CD4-positive, alpha-beta T cell treated with Interferon gamma for 1 hour (primary cell): ENCODE results near the gene ZP2.
"Not testable (repeated sequence)": the region's sequence is repeated elsewhere in the genome, so short reads cannot be mapped to it uniquely, and the experiment has no call there.

Experiments
- DNase-seq: peaks from one replicate; pipeline ENCODE4 v3.0.0-alpha.2; 2020

ZP2 gene

DNA sequence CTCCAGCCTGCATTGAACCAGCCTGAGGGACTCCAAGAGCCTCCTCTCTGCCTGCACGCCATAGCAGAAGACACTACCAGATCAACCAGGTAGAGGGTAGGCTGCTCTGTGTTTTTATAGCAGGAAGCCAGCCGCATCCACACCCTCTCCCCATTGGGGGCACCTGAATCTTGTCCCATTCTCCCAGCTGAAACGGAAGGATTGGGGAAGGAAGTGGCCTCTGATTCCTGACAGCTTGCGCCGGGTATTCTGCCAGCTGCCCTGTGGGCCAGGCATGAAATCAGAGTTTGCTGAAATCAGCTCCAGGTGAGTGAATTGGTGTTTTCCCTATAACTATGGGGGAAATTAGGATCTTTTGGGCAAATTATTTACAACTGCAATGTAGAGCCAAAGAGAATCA is at the start of gene ZP2:
Gene ZP2 (minus strand): TSS at position 89 of the 400 bp plus-strand sequence. CDS start 27 bp downstream, at position 62.
- no peak for DNase-seq

DNA sequence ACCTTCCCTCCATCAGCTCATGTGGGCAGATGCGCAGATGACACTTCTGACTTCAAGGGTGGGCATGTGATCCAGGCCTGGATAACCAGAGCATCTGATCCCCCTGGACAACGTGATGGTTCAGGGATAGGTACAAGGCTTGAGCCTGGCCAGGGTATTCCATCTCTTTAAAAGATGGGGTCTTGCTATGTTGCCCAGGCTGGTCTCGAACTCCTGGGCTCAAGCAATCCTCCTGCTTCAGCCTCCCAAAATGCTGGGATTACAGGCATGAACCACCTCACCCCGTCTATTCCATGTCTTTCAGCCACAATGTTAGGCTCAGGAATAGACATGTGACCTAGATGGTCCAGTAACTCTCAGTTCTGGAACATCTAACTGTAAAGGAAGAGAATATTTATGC is 45.9 kb upstream of the ZP2 start:
- no peak for DNase-seq

DNA sequence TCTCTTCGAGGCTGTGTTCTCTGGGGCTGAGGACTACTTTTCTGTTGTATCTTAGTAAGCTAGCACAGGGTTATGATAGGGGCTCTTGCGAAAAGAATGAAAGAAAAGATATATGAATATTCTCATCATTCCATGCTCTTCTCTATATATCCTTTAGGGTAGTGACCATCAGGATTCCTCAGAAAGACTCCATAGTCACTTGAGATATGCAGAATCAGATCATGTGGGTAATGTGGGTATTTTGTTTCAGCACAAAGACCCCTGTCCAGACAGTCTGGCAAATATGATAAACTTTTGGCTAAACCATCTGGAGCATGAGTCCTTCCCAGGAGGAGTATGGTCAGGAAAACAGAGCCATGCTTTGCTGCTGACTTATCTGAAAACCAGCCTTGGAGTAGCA is 45.3 kb upstream of the ZP2 start:
- no peak for DNase-seq

DNA sequence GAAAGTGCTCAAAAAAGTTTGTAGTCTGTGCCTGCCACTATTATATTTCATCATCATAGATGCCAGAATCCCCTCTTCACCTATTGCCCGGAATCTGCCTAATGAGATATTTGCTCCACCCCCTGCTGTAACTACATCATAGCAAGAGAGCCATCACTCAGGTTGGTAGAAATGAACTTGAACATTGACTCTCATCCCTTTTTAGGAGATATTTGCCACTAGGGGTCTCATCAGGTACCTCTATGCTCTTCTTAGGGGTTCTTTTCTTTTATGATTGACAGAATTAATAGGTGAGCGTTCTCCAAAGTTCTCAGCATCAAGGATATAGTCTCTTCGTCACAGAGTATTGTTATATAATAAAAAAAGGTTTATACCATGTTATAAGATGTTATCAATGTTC is 42.1 kb upstream of the ZP2 start:
- DNase-seq = no peak

DNA sequence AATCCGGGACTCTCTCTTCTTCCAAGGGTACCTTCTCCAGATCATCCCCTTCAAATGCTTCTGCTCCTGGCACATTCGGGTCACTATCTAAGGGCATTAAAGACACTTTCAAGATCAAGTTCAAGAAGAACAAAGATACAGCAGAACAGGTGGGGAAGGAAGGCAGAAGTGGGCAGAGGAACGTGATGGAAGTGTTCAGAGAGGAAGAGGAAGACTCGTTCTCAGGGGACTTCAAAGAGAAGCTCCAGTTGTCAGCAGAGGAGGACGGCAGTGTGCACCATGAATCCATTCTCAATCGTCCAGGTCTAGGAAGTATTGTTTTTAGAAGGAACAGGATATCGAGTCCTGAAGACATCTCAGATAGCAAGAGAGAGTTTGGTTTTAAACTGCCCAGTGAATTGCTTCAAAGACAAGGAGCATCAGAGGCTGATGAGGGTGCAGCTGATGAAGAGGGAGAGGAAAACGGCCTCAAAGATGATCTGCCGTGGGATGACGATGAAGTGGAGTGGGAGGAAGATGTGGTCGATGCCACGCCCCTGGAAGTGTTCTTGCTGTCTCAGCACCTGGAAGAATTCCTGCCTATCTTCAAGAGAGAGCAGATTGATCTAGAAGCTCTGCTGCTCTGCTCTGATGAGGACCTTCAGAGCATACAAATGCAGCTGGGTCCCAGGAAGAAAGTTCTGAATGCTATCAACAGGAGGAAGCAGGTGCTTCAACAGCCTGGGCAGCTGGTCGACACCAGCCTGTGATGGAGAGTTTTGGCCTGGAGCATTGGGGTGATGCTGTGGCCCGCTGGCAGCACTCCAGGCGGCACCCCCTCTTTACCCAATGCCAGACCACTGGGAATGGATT is 38.9 kb upstream of the ZP2 start:
- no peak for DNase-seq

DNA sequence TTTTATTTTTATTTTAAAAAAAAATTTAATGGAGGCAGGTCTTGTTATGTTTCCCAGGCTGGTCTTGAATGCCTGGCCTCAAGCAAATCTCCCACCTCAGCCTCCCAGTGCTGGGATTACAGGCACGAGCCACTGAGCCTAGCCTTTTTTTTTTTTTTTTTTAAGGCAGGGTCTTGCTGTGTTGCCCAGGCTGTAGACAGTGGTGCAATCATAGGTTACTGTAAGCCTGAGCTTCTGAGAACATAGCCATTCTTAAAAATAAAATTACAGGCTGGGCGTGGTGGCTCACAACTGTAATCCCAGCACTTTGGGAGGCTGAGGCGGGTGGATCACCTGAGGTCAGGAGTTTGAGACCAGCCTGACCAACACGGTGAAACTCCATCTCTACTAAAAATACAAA is 36.8 kb upstream of the ZP2 start:
- DNase-seq = not testable (repeated sequence)

DNA sequence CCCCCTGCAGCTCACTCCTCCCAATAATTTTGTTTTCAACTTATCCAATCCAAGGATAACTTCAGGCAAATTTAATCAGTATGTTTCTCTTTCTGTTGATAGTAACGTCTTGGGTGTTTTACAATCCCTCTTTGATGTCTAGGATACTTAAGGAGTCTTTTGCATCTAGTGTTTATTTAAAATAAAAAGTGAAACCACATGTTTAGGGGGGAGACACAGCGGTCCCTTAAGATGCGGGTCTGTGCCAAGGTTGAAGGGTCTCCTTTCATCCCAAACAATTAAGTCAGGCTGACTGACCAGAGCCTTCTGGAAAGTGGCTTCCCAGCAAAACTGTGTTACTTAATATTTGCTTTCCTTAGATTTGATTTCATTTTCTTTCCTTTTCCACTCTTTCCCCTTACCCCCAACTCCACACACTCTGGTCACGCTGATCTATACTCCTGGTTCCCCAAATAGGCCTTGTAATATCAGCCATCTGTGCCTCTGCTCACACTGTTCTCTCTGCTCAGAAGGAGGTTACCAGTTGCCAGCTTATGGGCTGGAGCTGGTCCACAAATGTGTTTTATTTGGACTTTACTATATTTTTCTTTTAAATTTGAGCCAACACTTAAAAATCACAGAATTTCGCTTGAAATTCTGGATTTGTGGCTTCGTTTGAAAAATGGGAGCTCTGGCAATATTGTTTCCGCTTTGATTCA is 33.3 kb upstream of the ZP2 start:
- no peak for DNase-seq

DNA sequence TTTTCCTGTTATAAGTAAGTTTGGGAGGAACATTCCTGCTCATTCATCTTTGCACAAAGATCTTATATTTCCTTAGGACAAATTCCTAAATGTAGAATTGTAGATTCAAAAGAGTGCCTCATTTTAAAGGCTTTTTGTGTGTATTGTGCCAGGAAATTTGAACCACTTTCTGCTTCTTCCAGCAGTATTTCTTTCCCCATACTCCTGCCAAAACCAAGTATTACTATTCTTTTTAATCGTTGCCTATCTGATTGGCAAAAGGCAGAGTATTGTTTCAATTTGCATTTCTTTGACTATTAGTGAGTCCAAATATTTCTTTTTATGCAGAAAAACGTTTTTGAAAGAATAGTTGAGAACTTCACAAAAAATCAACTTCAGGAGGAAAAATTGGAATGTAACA is 31.4 kb upstream of the ZP2 start:
- DNase-seq = no peak

DNA sequence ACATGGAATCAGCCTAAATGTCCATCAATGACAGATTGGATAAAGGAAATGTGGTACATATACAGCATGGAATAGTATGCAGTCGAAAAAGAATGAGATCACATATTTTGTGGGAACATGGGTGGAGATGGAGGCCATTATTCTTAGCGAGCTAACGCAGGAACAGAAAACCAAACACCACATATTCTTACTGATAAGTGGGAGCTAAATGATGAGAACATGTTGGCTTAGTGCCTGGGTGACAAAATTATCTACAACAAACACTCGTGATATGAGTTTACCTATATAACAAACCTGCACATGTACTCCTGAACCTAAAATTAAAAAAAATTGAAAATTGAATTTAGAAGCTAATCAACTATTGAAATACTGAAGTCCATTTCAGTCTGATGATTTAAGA is 28.3 kb upstream of the ZP2 start:
- DNase-seq = no peak

DNA sequence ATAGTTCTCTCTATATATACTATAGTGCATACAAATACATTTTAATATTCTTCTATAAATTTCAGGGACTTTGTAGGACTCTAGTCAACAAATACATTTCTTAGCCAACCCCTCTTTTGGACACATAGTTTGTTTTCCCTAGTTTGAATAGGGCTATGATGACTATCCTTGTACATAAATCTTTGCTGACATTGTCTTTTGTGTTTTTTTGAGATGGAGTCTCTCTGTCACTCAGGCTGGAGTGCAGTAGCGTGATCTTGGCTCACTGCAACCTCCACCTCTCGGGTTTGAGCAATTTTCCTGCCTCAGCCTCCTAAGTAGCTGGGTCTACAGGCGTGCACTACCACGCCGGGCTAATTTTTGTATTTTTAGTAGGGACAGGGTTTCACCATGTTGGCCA is 25.5 kb upstream of the ZP2 start:
- DNase-seq = no peak

DNA sequence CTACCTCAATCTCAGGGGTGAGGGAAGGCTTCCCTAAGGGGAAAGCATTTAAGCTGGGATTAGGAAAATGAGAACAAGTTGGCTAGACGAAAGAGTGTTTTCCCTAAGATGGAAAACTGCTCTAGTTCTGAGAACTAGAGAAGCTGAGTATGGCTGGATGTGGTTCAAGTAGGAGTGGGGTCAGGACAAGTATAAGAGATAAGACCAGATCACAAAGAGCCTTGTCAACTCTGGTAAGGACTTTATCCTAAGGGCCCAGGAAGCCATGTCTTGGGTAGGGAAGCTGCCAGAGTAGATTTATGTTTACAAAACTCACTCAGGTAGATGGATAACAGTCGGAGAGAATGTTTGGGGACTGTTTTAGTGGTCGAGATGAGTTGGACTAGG is 23.8 kb upstream of the ZP2 start:
- no peak for DNase-seq

DNA sequence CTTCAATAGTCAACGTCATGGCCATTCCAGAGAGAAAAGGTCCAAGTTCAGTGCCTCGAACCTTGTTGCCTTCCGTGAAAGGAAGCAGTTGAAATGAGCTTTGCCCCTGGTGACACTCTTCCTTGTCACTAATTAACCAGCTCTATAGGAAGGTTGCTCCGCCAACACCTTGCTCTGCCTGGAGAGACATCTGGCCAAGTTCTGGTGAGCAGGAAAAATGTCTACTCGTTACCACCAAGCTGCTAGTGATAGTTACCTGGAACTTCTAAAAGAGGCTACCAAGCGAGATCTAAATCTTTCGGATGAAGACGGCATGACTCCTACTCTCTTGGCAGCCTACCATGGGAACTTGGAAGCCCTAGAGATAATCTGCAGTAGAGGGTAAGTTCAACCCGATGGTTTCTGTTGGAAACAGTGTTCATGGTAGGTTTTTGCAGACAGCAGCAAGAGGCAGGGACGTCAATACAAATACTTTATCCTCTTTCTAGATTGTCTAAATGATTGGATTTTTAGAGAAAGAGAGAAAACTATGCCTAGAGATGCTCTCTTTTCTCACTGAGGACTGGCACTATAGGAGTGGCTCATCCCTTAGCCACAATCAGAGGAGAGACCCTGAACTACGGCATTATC is 22.3 kb upstream of the ZP2 start, which contains the start of gene ANKS4B:
Gene ANKS4B (plus strand): TSS at position 179 of the 630 bp plus-strand sequence. CDS start 39 bp downstream, at position 218.
- DNase-seq = no peak

DNA sequence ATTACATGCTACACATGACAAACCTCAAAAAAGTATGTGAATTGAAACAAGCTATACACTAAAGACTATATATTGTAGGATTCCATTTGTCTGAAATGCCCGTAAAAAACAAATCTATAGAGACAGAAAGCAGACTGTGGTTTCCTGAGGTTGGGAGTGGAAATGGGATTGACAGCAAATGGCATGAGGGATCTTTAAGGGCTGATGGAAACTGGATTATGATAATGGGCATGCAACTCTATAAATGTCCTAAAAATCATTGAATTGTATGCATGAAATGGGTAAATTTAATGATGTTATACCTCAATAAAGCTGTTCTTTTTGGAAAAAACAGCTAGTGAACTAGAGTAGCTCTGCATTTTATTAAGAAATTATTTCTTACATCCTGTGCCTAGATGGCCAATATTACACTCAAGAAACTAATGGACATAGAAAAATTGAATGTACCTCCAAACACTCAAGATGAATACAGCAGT is 21.7 kb upstream of the ZP2 start:
- no peak for DNase-seq

DNA sequence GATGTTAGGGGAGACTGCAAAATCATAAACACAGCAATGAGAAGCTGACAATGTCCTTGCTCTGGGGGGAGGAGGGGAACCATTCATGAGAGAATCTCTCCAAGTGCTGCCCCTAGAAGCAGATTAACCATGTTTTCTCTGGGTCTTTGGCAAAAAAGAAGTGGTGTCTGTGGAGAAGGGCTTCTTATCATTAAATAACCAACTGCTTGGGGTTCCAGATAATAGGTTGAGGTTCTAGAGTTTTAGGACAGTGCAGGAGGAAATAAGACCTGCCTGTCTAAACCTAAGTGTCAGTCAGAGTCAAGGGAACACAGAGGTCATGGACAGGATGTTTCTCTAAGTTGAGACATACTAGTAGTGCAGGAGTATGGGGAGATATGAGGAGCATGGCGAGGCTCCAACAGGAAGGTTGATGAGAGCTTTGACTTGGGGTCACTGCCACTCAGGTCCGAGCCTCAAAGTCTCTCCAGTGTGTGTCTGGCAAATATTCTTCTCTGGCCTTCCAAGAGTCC is 17.0 kb upstream of the ZP2 start:
- DNase-seq = no peak

DNA sequence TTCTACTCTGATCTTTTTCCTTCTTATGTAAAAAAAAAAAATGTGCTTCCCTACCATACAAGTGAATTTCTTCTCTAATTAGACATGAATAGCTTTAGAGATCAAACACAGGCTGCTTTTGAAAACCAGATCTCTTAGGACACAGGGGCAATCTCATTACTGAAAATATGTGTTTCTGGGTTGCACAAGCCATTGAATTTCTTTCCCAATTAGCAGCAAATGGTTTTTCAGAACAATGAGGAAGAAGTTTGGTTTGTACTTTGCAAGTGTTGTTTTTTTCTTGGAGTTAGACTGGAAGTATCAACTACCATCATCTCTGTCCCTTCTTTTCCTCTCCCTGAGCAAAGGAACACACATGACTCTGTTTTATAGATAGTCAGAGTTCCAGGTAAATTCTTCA is 16.5 kb upstream of the ZP2 start:
- no peak for DNase-seq

DNA sequence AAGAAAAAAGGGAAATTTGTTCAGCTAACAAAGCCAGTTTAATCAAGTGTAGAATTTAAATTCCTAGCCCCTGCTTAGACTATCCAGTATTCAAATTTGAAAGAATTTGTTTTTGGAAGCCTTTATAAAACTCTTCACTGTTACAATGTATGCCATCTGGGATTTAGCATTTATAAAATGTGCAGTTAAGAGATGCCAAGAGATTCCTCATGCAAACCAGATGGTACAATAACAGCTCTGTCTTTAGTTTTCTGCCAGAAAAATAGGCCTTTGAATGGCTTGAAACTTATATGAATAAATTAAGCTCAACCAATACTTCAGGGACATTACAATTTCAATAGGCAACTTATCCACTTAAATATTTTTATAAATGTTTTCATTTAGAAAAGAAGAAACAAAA is 15.4 kb upstream of the ZP2 start:
- no peak for DNase-seq

DNA sequence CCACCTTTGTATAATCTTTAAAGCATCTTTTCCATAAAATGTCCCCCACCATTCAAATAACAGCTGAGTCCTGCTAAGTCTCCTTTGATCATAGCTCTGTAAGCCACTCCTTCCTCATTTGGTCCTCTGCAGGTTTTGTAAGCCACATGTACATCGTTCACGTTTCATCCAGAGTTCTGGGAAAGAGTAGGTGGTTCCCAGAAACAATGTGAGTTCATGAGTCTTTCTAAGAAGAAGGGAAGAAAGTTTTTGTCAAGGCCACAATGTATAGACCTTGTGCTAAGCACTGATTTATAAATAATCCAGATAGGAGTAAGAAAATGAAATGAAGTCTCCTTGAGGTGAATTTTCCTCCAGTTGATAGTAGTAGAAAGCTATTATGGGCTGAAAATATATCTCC is 13.4 kb upstream of the ZP2 start:
- DNase-seq = no peak

DNA sequence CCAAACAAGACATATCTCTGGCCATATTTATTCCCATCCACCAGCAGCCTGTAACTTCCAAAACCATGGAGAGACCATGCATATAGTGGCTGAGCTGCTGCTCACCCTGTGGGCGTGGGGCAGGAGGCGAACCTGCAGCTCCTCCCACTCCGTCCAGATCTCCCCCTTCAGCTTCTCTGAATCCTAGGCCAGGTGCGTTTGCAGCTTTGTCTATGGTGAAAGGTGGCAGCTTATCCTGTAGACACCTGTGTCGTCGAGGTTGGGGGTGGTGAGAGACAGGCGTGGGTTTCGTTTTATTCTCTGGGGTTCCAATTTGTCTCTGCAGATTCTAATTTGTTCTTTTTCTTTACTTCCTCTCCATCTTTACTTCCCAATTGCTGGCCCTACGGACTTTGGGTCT is 12.4 kb upstream of the ZP2 start:
- DNase-seq = no peak

DNA sequence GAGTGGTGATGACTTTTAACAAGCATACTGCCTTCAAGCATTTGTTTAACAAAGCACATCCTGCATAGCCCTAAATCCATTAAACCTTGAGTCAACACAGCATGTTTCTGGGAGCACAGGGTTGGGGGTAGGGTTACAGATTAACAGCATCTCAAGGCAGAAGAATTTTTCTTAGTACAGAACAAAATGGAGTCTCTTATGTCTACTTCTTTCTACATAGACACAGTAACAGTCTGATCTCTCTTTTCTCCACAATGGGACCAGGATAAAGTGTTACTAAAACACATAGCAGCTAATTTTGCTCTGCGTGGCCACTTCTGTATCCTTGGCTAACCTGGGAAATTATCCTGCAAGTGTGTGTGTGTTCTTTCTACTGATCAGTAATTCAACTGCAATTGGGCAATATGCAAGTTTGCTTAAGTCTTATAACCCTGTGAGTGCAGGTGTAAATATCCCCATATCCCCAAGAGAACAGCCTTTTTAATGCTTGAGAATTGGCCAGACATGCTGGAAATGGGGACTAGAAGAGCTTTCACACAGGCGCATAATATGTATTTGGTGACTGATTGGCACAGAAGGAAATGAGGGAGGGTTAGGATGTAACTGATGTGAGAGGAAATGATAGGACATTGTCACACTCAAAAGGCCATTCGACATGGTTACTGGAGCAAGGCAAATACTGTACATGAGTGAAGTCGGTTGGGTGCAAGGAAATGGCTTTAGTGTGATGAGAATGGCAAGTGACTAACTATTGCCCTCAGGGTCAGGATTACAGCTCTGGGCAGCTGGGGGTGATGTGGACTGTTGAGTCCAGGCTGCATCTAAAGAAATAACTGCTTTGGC is 11.3 kb upstream of the ZP2 start:
- no peak for DNase-seq

DNA sequence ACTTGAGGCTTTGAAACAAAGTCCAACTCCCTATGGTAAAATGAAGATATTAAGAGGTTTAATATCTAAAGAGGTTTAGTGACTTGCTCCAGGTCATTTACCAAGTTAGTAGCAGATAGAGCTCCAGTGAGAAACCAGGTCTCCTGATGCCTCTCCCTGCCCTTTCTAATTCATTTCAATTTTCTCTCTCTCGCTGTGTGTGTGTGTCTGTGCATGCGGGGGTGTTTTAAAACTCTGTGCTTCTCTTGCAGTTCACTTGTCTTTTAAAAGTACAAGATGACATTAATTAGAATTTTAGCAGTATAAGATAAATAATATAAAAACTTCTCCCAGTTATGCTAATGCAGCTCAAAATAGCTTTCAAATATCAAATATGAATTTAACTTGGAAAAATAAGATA is 8.2 kb upstream of the ZP2 start:
- no peak for DNase-seq

DNA sequence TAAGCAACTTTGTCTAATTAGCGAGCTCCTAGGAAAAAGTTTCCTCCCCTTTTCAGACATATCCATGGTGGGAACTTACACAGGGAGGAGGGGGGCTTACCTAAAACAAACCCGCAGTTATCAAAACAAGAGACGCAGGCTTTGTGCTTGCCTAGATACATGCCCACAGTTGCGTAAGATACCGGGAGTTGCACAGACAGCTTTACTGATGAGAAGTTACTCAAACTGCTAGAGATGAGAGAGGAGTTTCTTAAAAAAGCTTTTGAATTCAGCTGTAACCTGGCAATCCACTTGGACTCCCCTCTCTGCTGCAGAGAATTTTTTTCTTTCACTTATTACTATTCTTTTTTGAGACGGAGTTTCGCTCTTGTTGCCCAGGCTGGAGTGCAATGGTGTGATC is 6.8 kb upstream of the ZP2 start:
- DNase-seq = no peak

DNA sequence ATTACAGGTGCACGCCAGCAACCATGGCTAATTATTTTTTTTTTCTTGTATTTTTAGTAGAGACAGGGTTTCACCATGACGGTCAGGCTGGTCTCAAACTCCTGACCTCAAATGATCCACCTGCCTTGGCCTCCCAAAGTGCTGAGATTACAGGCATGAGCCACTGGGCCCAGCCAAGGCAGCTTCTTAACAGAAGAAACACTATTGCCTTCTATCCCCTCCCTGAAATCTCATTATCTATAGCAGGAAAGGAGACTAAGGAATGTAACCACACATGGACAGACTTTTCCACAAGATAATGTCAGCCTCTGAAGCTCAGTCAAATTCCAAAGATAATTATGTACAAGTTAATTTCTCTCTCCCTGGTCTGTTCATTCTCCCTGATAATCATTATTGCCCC is 5.7 kb upstream of the ZP2 start:
- DNase-seq = no peak

DNA sequence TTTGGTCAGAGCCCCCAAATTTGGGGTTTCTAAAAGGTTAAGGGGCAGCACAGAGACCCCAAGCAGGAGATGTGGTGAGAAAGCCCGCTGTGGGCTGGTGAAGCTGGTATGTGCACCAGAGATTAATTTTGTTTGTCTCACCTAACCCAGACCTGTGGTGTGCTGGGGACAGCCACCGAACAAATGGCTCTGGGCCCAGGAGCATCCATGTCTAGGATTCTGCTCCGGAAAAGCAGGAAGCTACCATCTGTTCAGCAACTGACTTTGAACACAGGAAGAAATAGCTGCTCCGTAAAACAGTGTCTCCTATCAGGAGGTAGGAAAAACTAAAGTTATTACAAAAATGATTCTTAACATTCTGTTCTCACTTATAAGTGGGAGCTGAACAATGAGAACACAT is 2.7 kb upstream of the ZP2 start:
- DNase-seq = no peak
